Measurements from ENCODE around the gene OR5H1.

GRCh38 chr3:98086873-98087272 is 43.6 kb upstream of the OR5H1 start, which contains the start of gene OR5AC2:
- TF ChIP-seq REST (IDR thresholded peaks at IDR 0.05; ENCODE audit: borderline replicate concordance) (no peak), REST (CRISPR knock-in tag; IDR thresholded peaks at IDR 0.05; ENCODE audit: low read depth) (no peak), ELF1 (tag; IDR thresholded peaks at IDR 0.05) (no peak)
